Measurements from ENCODE around the gene AGPS. TPM values are rescaled to one million over a fixed set of nuclear protein-coding genes. Genes with fewer than 3 reads are reported as not detected.
A peak's percentile ranks its signal among the peaks of the same experiment; 100 is the strongest.

Gene AGPS
- total and polyA plus RNA-seq, 9 of the 15 experiments (the other 6 are each of a cell fraction or from before 2014, with no cell fraction given), result 15.5 to 211 (median 63.1) TPM

- TF ChIP-seq AFF1 (IDR thresholded peaks at IDR 0.05; ENCODE audit: low read depth in 1 of 2, partially characterized antibody in 2 of 2) (peak; percentile 58 to 97), KLF1 (tag; IDR thresholded peaks at IDR 0.05) (peak; percentile 81), ZHX1 (conservative IDR thresholded peaks at IDR 0.05; ENCODE audit: low read length) (peak; percentile 91; the same call in 1 of the 2 replicates), FOXP1 (CRISPR knock-in tag; IDR thresholded peaks at IDR 0.05) (peak; percentile 51; the same call in 1 of the 2 replicates), CBFA2T2 (conservative IDR thresholded peaks at IDR 0.05) (no peak), TOE1 (IDR thresholded peaks at IDR 0.05; ENCODE audit: borderline replicate concordance) (no peak), TOE1 (CRISPR knock-in tag; IDR thresholded peaks at IDR 0.05; ENCODE audit: borderline replicate concordance, low read depth) (0 out of 2 replicates have a peak, but pooled peaks have one; percentile 70), E2F6 (IDR thresholded peaks at IDR 0.05; ENCODE audit: borderline replicate concordance in 1 of 2, extremely low read depth in 1 of 2, insufficient read depth in 1 of 2, insufficient read length in 1 of 2, low read depth in 1 of 2, low read length in 1 of 2, poor library complexity in 1 of 2, severe bottlenecking in 1 of 2) (peak; percentile 7 to 25), ZNF3 (CRISPR knock-in tag; IDR thresholded peaks at IDR 0.05) (no peak), DIDO1 (tag; IDR thresholded peaks at IDR 0.05; ENCODE audit: low read depth) (peak; percentile 82), TBL1XR1 (IDR thresholded peaks at IDR 0.05; ENCODE audit: low read length in 2 of 2) (peak in 1 of 2 experiments; percentile 13; a peak in 1 of 4 replicates), ZNF24 (IDR thresholded peaks at IDR 0.05) (no peak), MAX (CRISPR knock-in tag; IDR thresholded peaks at IDR 0.05) (0 out of 2 replicates have a peak, but pooled peaks have one; percentile 23), UBTF (IDR thresholded peaks at IDR 0.05; ENCODE audit: borderline replicate concordance in 1 of 2, low read depth in 2 of 2, low read length in 2 of 2) (0 out of 4 replicates have a peak, but pooled peaks of 1 of the 2 experiments have one; percentile 33), ZNF311 (CRISPR knock-in tag; IDR thresholded peaks at IDR 0.05) (0 out of 2 replicates have a peak, but pooled peaks have one; percentile 57)
Measured at GRCh38 chr2:177552422-177553175, 160.0 kb downstream of the AGPS start (continued).
